K562 (cell line): ENCODE results near the gene CRYZL1. TPM values are rescaled to one million over a fixed set of nuclear protein-coding genes. Genes with fewer than 3 reads are reported as not detected.

Experiments used
- CBX3 ChIP-seq, 2 experiments: IDR thresholded peaks; 1 replicate in 1 of 2; 2 replicates in 1 of 2; pipeline ENCODE4 v1.6.1; 2012; ENCODE audit warnings: inconsistent platforms in 2 of 2, low read length in 2 of 2, borderline replicate concordance in 1 of 2, control low read depth in 1 of 2
- CC2D1A ChIP-seq: fragments of 450-650 bp; IDR thresholded peaks from 2 replicates; pipeline ENCODE4 v1.6.1; 2017; ENCODE audit warnings: mild to moderate bottlenecking
- FOS ChIP-seq: IDR thresholded peaks from 3 replicates; pipeline ENCODE4 v1.6.1; 2011; ENCODE audit not compliant: insufficient read length; ENCODE audit errors: extremely low read depth
- FOXO4 ChIP-seq: fragments of 450-650 bp; formaldehyde crosslinking; IDR thresholded peaks from 2 replicates; pipeline ENCODE4 v1.4.0; 2020; ENCODE audit warnings: mild to moderate bottlenecking, moderate library complexity
- GATAD2A ChIP-seq: fragments of 450-650 bp; IDR thresholded peaks from 2 replicates; pipeline ENCODE4 v1.6.1; 2017
- JUN ChIP-seq, 2 experiments: sonication (generic) in 1 of 2; formaldehyde crosslinking in 1 of 2; IDR thresholded peaks; 2 replicates each; pipeline versions ENCODE4 v1.6.1 to v1.8.0; 2012 to 2022; ENCODE audit warnings: borderline replicate concordance in 2 of 2, mild to moderate bottlenecking in 2 of 2, improper control_type of control experiment in 1 of 2, low read depth in 1 of 2, low read length in 1 of 2, missing genetic modification reagents in 1 of 2
- KLF6 ChIP-seq: fragments of 250-450 bp; sonication (Bioruptor Pico); IDR thresholded peaks from 2 replicates; pipeline ENCODE4 v1.4.0; 2020; ENCODE audit warnings: mild to moderate bottlenecking, moderate library complexity, borderline replicate concordance
- NFATC3 ChIP-seq: fragments of 450-650 bp; IDR thresholded peaks from 2 replicates; pipeline ENCODE4 v1.6.1; 2017; ENCODE audit warnings: mild to moderate bottlenecking
- POLR2H ChIP-seq: IDR thresholded peaks from 2 replicates; pipeline ENCODE4 v1.6.1; 2016; ENCODE audit warnings: missing genetic modification characterization, low read depth, mild to moderate bottlenecking, control low read depth, missing compliant biosample characterization, moderate library complexity
- POLR3G ChIP-seq: IDR thresholded peaks from 2 replicates; pipeline ENCODE4 v1.6.1; 2011; ENCODE audit not compliant: insufficient read length, insufficient replicate concordance; ENCODE audit errors: extremely low read depth
- RNF219 ChIP-seq: fragments of 250-450 bp; sonication (Bioruptor Pico); IDR thresholded peaks from 2 replicates; pipeline ENCODE4 v1.5.0; 2022; ENCODE audit warnings: mild to moderate bottlenecking
- ZBED1 ChIP-seq: IDR thresholded peaks from 2 replicates; pipeline ENCODE4 v1.6.1; 2014
- ZNF324 ChIP-seq: fragments of 250-450 bp; sonication (Bioruptor Pico); IDR thresholded peaks from 2 replicates; pipeline ENCODE4 v1.4.0; 2020; ENCODE audit warnings: mild to moderate bottlenecking
- polyA plus RNA-seq, 8 experiments: library from polyadenylated mRNA; depleted of rRNA in 4 of 8; stranded (reverse) in 5 of 8; unstranded in 3 of 8; fragments of >200 nt; fragmentation: Nextera tagmentation in 2 of 8; fragmentation: Illumina TruSeq in 1 of 8; extraction: Ambion mirVana in 2 of 8; extraction: Trizol in 1 of 8; gene quantifications; 2 replicates each; pipeline versions ENCODE4 v1.2.1 to v1.2.3, GENCODE V29; 2011 to 2014; ENCODE audit warnings: inconsistent platforms in 1 of 8, missing spikeins in 1 of 8
- total RNA-seq, 7 experiments: library from RNA; depleted of rRNA in 6 of 7; stranded (reverse); fragments of >200 nt in 6 of 7; fragmentation: Illumina TruSeq in 2 of 7; extraction: Trizol in 2 of 7; gene quantifications; 2 replicates each; pipeline versions ENCODE4 v1.2.1 to v1.2.3, GENCODE V29; 2011 to 2021; ENCODE audit warnings: low replicate concordance in 1 of 7
- TF ChIP-seq, protein P1 (sequence below), 2 experiments: fragments of 450-650 bp; formaldehyde crosslinking in 1 of 2; IDR thresholded peaks; 2 replicates each; pipeline versions ENCODE4 v1.4.0 to v1.6.1; 2014 to 2020; ENCODE audit warnings: mild to moderate bottlenecking in 2 of 2, borderline replicate concordance in 1 of 2, low read depth in 1 of 2

The CRYZL1 gene
- total and polyA plus RNA-seq, 9 of the 15 experiments (the other 6 are each of a cell fraction or from before 2014, with no cell fraction given): 19.9 to 98.2 (median 39.2) TPM

- TF ChIP-seq, protein P1, sequence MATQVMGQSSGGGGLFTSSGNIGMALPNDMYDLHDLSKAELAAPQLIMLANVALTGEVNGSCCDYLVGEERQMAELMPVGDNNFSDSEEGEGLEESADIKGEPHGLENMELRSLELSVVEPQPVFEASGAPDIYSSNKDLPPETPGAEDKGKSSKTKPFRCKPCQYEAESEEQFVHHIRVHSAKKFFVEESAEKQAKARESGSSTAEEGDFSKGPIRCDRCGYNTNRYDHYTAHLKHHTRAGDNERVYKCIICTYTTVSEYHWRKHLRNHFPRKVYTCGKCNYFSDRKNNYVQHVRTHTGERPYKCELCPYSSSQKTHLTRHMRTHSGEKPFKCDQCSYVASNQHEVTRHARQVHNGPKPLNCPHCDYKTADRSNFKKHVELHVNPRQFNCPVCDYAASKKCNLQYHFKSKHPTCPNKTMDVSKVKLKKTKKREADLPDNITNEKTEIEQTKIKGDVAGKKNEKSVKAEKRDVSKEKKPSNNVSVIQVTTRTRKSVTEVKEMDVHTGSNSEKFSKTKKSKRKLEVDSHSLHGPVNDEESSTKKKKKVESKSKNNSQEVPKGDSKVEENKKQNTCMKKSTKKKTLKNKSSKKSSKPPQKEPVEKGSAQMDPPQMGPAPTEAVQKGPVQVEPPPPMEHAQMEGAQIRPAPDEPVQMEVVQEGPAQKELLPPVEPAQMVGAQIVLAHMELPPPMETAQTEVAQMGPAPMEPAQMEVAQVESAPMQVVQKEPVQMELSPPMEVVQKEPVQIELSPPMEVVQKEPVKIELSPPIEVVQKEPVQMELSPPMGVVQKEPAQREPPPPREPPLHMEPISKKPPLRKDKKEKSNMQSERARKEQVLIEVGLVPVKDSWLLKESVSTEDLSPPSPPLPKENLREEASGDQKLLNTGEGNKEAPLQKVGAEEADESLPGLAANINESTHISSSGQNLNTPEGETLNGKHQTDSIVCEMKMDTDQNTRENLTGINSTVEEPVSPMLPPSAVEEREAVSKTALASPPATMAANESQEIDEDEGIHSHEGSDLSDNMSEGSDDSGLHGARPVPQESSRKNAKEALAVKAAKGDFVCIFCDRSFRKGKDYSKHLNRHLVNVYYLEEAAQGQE (IDR thresholded peaks at IDR 0.05; ENCODE audit: borderline replicate concordance): peak; percentile 24; the same call in 1 of the 2 replicates
- TF ChIP-seq, protein P1 (CRISPR knock-in tag; IDR thresholded peaks at IDR 0.05; ENCODE audit: low read depth): 0 out of 2 replicates have a peak, but pooled peaks have one; percentile 37
- TF ChIP-seq CBX3 (IDR thresholded peaks at IDR 0.05; ENCODE audit: borderline replicate concordance in 1 of 2, low read length in 2 of 2) (no peak; a peak in 1 of 3 replicates), FOS (no peak), ZNF324 (CRISPR knock-in tag) (0 out of 2 replicates have a peak, but pooled peaks have one; percentile 36), CC2D1A (no peak), RNF219 (CRISPR knock-in tag) (no peak), NFATC3 (no peak), GATAD2A (peak; percentile 72), POLR2H (tag) (peak; percentile 60; the same call in 1 of the 2 replicates), JUN (IDR thresholded peaks at IDR 0.05; ENCODE audit: borderline replicate concordance, low read depth, low read length) (peak; percentile 32; the same call in 1 of the 2 replicates), JUN (CRISPR knock-in tag; IDR thresholded peaks at IDR 0.05; ENCODE audit: borderline replicate concordance) (peak; percentile 86; the same call in 1 of the 2 replicates), FOXO4 (no peak), KLF6 (CRISPR knock-in tag) (peak; percentile 77; the same call in 1 of the 2 replicates), POLR3G (no peak), ZBED1 (0 out of 2 replicates have a peak, but pooled peaks have one; percentile 15)
Measured at GRCh38 chr21:33541756-33542639, 99.5 kb downstream of the CRYZL1 start, which contains the start of gene GART (continued).
